B cell (primary cell): ENCODE data around the gene TOPBP1.

ENCODE experiments used
- CTCF ChIP-seq: fragments of 200-600 bp; IDR thresholded peaks from one replicate; pipeline ENCODE4 v1.8.0; 2022; ENCODE audit warnings: antibody characterized with exemption, mild to moderate bottlenecking
- EZH2 ChIP-seq: IDR thresholded peaks from 2 replicates; pipeline ENCODE4 v1.6.1; 2012; ENCODE audit warnings: borderline replicate concordance, low read depth, mild to moderate bottlenecking, moderate library complexity, low read length; ENCODE audit not compliant: insufficient read depth, poor library complexity, severe bottlenecking

GRCh38 chr3:133588784-133589465 lies 72.8 kb downstream of the TOPBP1 start:
- no peak for TF ChIP-seq CTCF
- no peak for TF ChIP-seq EZH2
